ENCODE measurements around the gene DAP. TPM values are rescaled to one million over a fixed set of nuclear protein-coding genes. Genes with fewer than 3 reads are reported as not detected.

Gene DAP
- total RNA-seq, 1 experiment from 2014 or later, result 279 TPM

- H3K4me2 ChIP-seq, result no peak overlapping the region
- peaks cover 6% of the 10 kb centered on the region; the same call in 1 of the 2 replicates for H3F3A ChIP-seq (ENCODE audit: insufficient read depth, low read depth)
- H3K4me1 ChIP-seq (replicated peaks; ENCODE audit: insufficient read depth), result no peaks in the 10 kb centered on the region
- DNase-seq, result no peak
- no peak overlapping the region for H2AFZ ChIP-seq
- H3K79me2 ChIP-seq (ENCODE audit: low read depth), result peaks cover 95% of the 10 kb centered on the region
- intact Hi-C loops (cut with micrococcal nuclease; ENCODE audit: unreplicated experiment), result no loop called here
- no peaks in the 10 kb centered on the region for H3K27me3 ChIP-seq (ENCODE audit: insufficient read depth, low read depth)
- H3K36me3 ChIP-seq (ENCODE audit: low read depth), result peaks cover 55% of the 10 kb centered on the region
- no peaks in the 10 kb centered on the region for H3K9me2 ChIP-seq (ENCODE audit: insufficient read depth)
- POLR2A ChIA-PET (ENCODE audit: unreplicated experiment), result interaction anchor here (0.6 kb wide), 1 partner anchor 13 kb away, joined by 6 read pairs; no protein-coding TSS in a partner anchor
- TF ChIP-seq EZH2 (IDR thresholded peaks at IDR 0.05; ENCODE audit: low read depth), result no peak
- TF ChIP-seq, protein P1, sequence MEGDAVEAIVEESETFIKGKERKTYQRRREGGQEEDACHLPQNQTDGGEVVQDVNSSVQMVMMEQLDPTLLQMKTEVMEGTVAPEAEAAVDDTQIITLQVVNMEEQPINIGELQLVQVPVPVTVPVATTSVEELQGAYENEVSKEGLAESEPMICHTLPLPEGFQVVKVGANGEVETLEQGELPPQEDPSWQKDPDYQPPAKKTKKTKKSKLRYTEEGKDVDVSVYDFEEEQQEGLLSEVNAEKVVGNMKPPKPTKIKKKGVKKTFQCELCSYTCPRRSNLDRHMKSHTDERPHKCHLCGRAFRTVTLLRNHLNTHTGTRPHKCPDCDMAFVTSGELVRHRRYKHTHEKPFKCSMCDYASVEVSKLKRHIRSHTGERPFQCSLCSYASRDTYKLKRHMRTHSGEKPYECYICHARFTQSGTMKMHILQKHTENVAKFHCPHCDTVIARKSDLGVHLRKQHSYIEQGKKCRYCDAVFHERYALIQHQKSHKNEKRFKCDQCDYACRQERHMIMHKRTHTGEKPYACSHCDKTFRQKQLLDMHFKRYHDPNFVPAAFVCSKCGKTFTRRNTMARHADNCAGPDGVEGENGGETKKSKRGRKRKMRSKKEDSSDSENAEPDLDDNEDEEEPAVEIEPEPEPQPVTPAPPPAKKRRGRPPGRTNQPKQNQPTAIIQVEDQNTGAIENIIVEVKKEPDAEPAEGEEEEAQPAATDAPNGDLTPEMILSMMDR (conservative IDR thresholded peaks at IDR 0.05), result no peak
- no TSS peak for BruUV-seq (replicated peaks)
- CTCF ChIA-PET, result no interaction called here
- peaks cover 49% of the 10 kb centered on the region for H4K20me1 ChIP-seq (ENCODE audit: insufficient read depth)
- no peaks in the 10 kb centered on the region for H3K9me3 ChIP-seq (ENCODE audit: insufficient read depth, low read depth)
- no peak overlapping the region for H3K27ac ChIP-seq
- H3K4me3 ChIP-seq, result no peak overlapping the region
Measured at GRCh38 chr5:10750909-10751308, 10.1 kb downstream of the DAP start.

GRCh38 chr5:10747678-10748622 is 13.1 kb downstream of the DAP start:
- no peaks in the 10 kb centered on the region for H3K9me2 ChIP-seq (ENCODE audit: insufficient read depth)
- peaks cover 30% of the 10 kb centered on the region for H4K20me1 ChIP-seq (ENCODE audit: insufficient read depth)
- H2AFZ ChIP-seq, result no peak overlapping the region
- ChIA-PET POLR2A (ENCODE audit: unreplicated experiment) (no interaction called here), CTCF (no interaction called here)
- intact Hi-C loops (cut with micrococcal nuclease; ENCODE audit: unreplicated experiment), result no loop called here
- no peak for DNase-seq
- H3K4me2 ChIP-seq, result no peak overlapping the region
- H3K9me3 ChIP-seq (ENCODE audit: insufficient read depth, low read depth), result peaks cover 4% of the 10 kb centered on the region; the same call in 1 of the 2 replicates
- H3K4me1 ChIP-seq (replicated peaks; ENCODE audit: insufficient read depth), result no peaks in the 10 kb centered on the region
- peaks cover 75% of the 10 kb centered on the region for H3K79me2 ChIP-seq (ENCODE audit: low read depth)
- peaks cover 73% of the 10 kb centered on the region for H3K36me3 ChIP-seq (ENCODE audit: low read depth)
- no TSS peak for BruUV-seq (replicated peaks)
- H3K4me3 ChIP-seq, result no peak overlapping the region
- no peak overlapping the region for H3K27ac ChIP-seq
- H3K27me3 ChIP-seq (ENCODE audit: insufficient read depth, low read depth), result no peaks in the 10 kb centered on the region
- H3F3A ChIP-seq (ENCODE audit: insufficient read depth, low read depth), result peaks cover 6% of the 10 kb centered on the region; the same call in 1 of the 2 replicates
- no peak for TF ChIP-seq EZH2 (IDR thresholded peaks at IDR 0.05; ENCODE audit: low read depth)
- TF ChIP-seq, protein P1 (conservative IDR thresholded peaks at IDR 0.05), result no peak

DNA sequence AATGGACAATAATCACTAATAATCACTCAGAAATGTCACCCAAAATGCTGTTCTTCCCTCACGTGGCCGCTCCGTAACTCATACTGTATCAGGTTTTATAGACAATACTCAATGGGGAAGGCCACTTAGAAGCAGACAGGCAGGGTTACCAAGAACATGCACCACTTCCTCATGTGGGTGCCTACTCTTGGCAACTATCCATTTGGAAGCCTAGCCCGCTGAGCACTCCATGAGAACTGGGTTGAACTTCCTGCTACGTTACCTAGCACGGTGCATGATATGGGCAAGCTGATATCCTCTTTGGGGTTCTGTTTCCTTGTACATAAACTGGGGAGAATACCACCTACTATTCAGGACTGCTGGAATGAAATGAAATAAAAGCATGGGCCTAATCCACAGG is 14.3 kb downstream of the DAP start:
- H3K27me3 ChIP-seq (ENCODE audit: insufficient read depth, low read depth), result no peaks in the 10 kb centered on the region
- H2AFZ ChIP-seq, result no peak overlapping the region
- H4K20me1 ChIP-seq (ENCODE audit: insufficient read depth), result peaks cover 18% of the 10 kb centered on the region
- intact Hi-C loops (cut with micrococcal nuclease; ENCODE audit: unreplicated experiment), result no loop called here
- H3K27ac ChIP-seq, result no peak overlapping the region
- ChIA-PET POLR2A (ENCODE audit: unreplicated experiment) (no interaction called here), CTCF (no interaction called here)
- peaks cover 6% of the 10 kb centered on the region; the same call in 1 of the 2 replicates for H3F3A ChIP-seq (ENCODE audit: insufficient read depth, low read depth)
- BruUV-seq (replicated peaks), result no TSS peak
- TF ChIP-seq, protein P1 (conservative IDR thresholded peaks at IDR 0.05), result no peak
- no peak for TF ChIP-seq EZH2 (IDR thresholded peaks at IDR 0.05; ENCODE audit: low read depth)
- no peak for DNase-seq
- no peaks in the 10 kb centered on the region for H3K9me2 ChIP-seq (ENCODE audit: insufficient read depth)
- peaks cover 10% of the 10 kb centered on the region; the same call in 1 of the 2 replicates for H3K9me3 ChIP-seq (ENCODE audit: insufficient read depth, low read depth)
- H3K36me3 ChIP-seq (ENCODE audit: low read depth), result peaks cover 72% of the 10 kb centered on the region
- H3K4me2 ChIP-seq, result no peak overlapping the region
- H3K4me1 ChIP-seq (replicated peaks; ENCODE audit: insufficient read depth), result no peaks in the 10 kb centered on the region
- H3K79me2 ChIP-seq (ENCODE audit: low read depth), result peaks cover 70% of the 10 kb centered on the region
- H3K4me3 ChIP-seq, result no peak overlapping the region

Measured in PC-9 (cell line).